Parathyroid adenoma (tissue), 2 donors: ENCODE results near the gene WIPF3.

Experiments
- H2AFZ ChIP-seq: fragments of 300-600 bp; sonication (generic); one replicate; pipeline ENCODE4 v1.7.0; 2017; ENCODE audit warnings: antibody characterized with exemption, mild to moderate bottlenecking
- H3K27ac ChIP-seq: fragments of 300-600 bp; sonication (generic); one replicate; pipeline ENCODE4 v1.7.0; 2017
- H3K27me3 ChIP-seq: fragments of 300-600 bp; sonication (generic); one replicate; pipeline ENCODE4 v1.7.0; 2017; ENCODE audit warnings: low read length; ENCODE audit not compliant: control insufficient read depth, insufficient read depth
- H3K36me3 ChIP-seq: fragments of 300-600 bp; sonication (generic); one replicate; pipeline ENCODE4 v1.7.0; 2017; ENCODE audit warnings: low read length; ENCODE audit not compliant: control insufficient read depth, insufficient read depth
- H3K4me1 ChIP-seq: fragments of 300-600 bp; sonication (generic); one replicate; pipeline ENCODE4 v1.7.0; 2017; ENCODE audit warnings: control low read depth
- H3K4me2 ChIP-seq: fragments of 300-600 bp; sonication (generic); one replicate; pipeline ENCODE4 v1.7.0; 2017; ENCODE audit warnings: low read length
- H3K4me3 ChIP-seq: fragments of 300-600 bp; sonication (generic); one replicate; pipeline ENCODE4 v1.7.0; 2017; ENCODE audit warnings: low read depth, low read length
- H3K79me2 ChIP-seq: fragments of 300-600 bp; sonication (generic); one replicate; pipeline ENCODE4 v1.7.0; 2017; ENCODE audit warnings: control low read depth
- H3K9ac ChIP-seq: fragments of 300-600 bp; sonication (generic); one replicate; pipeline ENCODE4 v1.7.0; 2017; ENCODE audit warnings: mild to moderate bottlenecking
- H3K9me3 ChIP-seq: fragments of 300-600 bp; sonication (generic); one replicate; pipeline ENCODE4 v1.7.0; 2017; ENCODE audit warnings: low read length; ENCODE audit not compliant: control insufficient read depth
- TF ChIP-seq, protein P1 (sequence below): fragments of 300-600 bp; sonication (generic); IDR thresholded peaks from one replicate; pipeline ENCODE4 v1.7.0; 2017; ENCODE audit warnings: antibody characterized with exemption, mild to moderate bottlenecking
- donor health status: primary hyperparathyroidism.

WIPF3 gene

GRCh38 chr7:29801929-29802328, 4.4 kb upstream of the WIPF3 start:
- Histone ChIP-seq H3K27ac (no peak overlapping the region), H3K79me2 (no peaks in the 10 kb centered on the region), H3K9ac (no peak overlapping the region), H3K4me1 (no peaks in the 10 kb centered on the region), H3K27me3 (no peaks in the 10 kb centered on the region), H2AFZ (no peak overlapping the region), H3K4me3 (no peak overlapping the region), H3K4me2 (no peak overlapping the region), H3K36me3 (no peaks in the 10 kb centered on the region), H3K9me3 (no peaks in the 10 kb centered on the region)
- TF ChIP-seq, protein P1, sequence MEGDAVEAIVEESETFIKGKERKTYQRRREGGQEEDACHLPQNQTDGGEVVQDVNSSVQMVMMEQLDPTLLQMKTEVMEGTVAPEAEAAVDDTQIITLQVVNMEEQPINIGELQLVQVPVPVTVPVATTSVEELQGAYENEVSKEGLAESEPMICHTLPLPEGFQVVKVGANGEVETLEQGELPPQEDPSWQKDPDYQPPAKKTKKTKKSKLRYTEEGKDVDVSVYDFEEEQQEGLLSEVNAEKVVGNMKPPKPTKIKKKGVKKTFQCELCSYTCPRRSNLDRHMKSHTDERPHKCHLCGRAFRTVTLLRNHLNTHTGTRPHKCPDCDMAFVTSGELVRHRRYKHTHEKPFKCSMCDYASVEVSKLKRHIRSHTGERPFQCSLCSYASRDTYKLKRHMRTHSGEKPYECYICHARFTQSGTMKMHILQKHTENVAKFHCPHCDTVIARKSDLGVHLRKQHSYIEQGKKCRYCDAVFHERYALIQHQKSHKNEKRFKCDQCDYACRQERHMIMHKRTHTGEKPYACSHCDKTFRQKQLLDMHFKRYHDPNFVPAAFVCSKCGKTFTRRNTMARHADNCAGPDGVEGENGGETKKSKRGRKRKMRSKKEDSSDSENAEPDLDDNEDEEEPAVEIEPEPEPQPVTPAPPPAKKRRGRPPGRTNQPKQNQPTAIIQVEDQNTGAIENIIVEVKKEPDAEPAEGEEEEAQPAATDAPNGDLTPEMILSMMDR, result no peak

- no peak overlapping the region for H3K4me3 ChIP-seq
- H3K9me3 ChIP-seq, result no peaks in the 10 kb centered on the region
- TF ChIP-seq, protein P1, result no peak
- no peaks in the 10 kb centered on the region for H3K36me3 ChIP-seq
- no peaks in the 10 kb centered on the region for H3K4me1 ChIP-seq
- H3K27me3 ChIP-seq, result no peaks in the 10 kb centered on the region
- H3K9ac ChIP-seq, result no peak overlapping the region
- H3K27ac ChIP-seq, result no peak overlapping the region
- no peak overlapping the region for H2AFZ ChIP-seq
- no peaks in the 10 kb centered on the region for H3K79me2 ChIP-seq
- H3K4me2 ChIP-seq, result no peak overlapping the region
Measured at GRCh38 chr7:29805031-29805430, 1.3 kb upstream of the WIPF3 start.

DNA sequence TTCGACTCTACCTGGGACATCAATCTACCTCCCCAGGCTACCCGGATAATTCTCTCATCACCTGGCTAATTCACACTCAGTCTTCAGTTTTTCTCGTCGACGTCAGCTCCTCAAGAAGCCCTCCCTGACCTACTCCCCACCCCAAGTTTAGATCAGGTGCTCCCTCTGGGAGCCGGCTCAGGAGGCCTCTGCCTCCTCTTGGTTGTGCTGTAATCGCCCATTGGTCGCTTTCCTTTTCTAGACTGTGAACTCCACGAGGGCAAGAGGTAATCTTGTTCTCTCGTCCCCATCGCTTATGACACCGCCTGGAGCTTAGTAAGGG, 461 bp upstream of the WIPF3 start:
- Histone ChIP-seq H3K27ac (no peak overlapping the region), H3K36me3 (no peaks in the 10 kb centered on the region), H3K9me3 (no peaks in the 10 kb centered on the region), H3K4me1 (no peaks in the 10 kb centered on the region), H3K9ac (no peak overlapping the region), H3K4me2 (peak overlapping the region; percentile 72), H3K4me3 (peak overlapping the region; percentile 43), H3K27me3 (no peaks in the 10 kb centered on the region), H3K79me2 (no peaks in the 10 kb centered on the region), H2AFZ (peak overlapping the region; percentile 79)
- TF ChIP-seq, protein P1, result no peak

- Histone ChIP-seq H3K9ac (no peak overlapping the region), H3K9me3 (no peaks in the 10 kb centered on the region), H3K4me1 (no peaks in the 10 kb centered on the region), H3K4me3 (peak overlapping the region; percentile 1), H3K27ac (no peak overlapping the region), H2AFZ (peak overlapping the region; percentile 80), H3K27me3 (no peaks in the 10 kb centered on the region), H3K79me2 (no peaks in the 10 kb centered on the region), H3K36me3 (no peaks in the 10 kb centered on the region), H3K4me2 (peak overlapping the region; percentile 72)
- TF ChIP-seq, protein P1, result peak; percentile 12
Measured at GRCh38 chr7:29806995-29807841, 910 bp downstream of the WIPF3 start.
